Skeletal muscle satellite cell (primary cell): ENCODE measurements around the gene DMKN.
A peak's percentile ranks its signal among the peaks of the same experiment; 100 is the strongest.

ENCODE experiments used
- H3K27me3 ChIP-seq: 2 replicates; pipeline ENCODE4 v1.7.0; 2013; ENCODE audit warnings: low read length; ENCODE audit not compliant: control insufficient read depth, insufficient read depth
- H3K36me3 ChIP-seq: 2 replicates; pipeline ENCODE4 v1.7.0; 2013; ENCODE audit warnings: mild to moderate bottlenecking, control low read depth, low read length; ENCODE audit not compliant: insufficient read depth
- H3K4me1 ChIP-seq: 2 replicates; pipeline ENCODE4 v1.7.0; 2013; ENCODE audit warnings: low read length; ENCODE audit not compliant: control insufficient read depth, insufficient read depth
- H3K4me2 ChIP-seq: 2 replicates; pipeline ENCODE4 v1.7.0; 2013; ENCODE audit warnings: mild to moderate bottlenecking, low read length
- H3K4me3 ChIP-seq: 2 replicates; pipeline ENCODE4 v1.7.0; 2013; ENCODE audit warnings: low read length
- H3K9ac ChIP-seq: 2 replicates; pipeline ENCODE4 v1.7.0; 2013; ENCODE audit warnings: mild to moderate bottlenecking, low read depth, low read length, moderate library complexity
- H3K9me3 ChIP-seq: replicated peaks from 2 replicates; pipeline ENCODE4 v1.7.0; 2013; ENCODE audit warnings: mild to moderate bottlenecking, control low read depth, low read length

Gene DMKN

DNA sequence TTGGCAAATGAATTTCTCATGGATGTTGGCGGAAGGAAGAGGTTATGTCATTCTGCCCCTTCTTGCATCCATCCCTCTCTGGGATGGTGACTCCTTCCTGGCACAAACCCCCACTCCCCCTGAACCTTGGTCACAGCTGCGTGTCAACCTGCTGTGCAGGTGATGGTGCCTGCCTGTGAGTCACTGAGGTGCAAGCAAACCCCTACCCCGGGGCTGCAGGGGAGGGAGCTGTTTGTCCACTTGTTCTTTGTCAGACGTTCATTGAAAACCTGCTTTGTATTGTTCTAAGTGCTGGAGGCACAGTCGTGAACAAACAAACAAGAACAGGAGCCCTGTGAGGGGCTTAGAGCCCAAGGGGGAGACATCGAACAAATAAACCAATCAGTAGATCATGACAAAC is 17.8 kb upstream of the DMKN start:
- Histone ChIP-seq H3K4me2 (no peak overlapping the region), H3K4me1 (peaks cover 8% of the 10 kb centered on the region), H3K4me3 (no peak overlapping the region), H3K9ac (no peak overlapping the region), H3K27me3 (peaks cover 45% of the 10 kb centered on the region), H3K9me3 (no peaks in the 10 kb centered on the region), H3K36me3 (no peaks in the 10 kb centered on the region)

DNA sequence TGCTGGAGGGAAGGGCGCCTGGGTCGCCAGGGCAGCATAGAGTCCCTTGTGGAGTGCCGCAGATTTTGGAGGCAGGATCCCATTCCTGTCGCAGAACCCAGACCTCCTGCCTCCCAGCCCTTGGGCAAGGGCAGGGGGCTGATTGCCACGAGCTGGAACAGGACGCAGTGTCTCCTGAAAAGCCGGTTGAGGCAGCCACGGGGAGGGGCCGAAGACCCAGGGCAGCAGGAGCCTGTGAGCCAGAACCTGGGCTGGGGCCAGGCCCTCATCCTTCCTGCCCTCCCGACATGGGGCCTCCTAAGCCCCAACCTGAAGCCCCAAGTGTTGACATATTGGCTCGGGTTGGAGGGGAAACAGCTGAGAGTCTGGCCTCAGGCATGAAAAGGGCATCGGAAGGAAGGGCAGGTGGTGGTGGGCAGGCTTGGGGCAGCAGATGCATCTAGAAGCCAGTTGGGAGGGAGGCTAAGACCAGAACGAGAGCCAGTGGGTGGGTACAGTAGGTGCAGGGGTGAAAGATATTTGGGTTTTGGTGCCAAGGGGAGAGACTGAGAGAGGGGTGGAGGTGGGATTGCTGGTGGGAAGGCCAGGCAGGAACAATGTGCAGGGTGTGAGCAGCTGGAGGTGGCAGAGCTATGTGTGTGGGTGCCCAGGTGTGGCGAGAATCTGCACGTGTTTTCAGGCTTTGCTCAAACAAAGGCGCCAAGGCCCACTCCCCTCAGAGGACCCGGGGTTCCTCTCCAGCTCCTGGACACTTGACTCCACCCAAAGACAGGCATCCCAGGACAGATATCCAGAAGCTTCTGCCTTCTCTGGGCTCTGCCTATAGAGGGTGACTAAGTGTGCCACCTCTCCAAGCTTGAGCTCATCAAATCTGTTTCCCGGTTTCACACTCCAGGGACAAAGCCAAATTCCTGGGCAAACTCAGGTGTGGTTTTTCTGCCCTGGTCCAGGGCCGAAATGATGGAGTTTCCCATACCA is 16.1 kb upstream of the DMKN start:
- Histone ChIP-seq H3K4me2 (no peak overlapping the region), H3K36me3 (no peaks in the 10 kb centered on the region), H3K4me1 (peaks cover 8% of the 10 kb centered on the region), H3K27me3 (peaks cover 50% of the 10 kb centered on the region), H3K4me3 (no peak overlapping the region), H3K9ac (no peak overlapping the region), H3K9me3 (no peaks in the 10 kb centered on the region)

DNA sequence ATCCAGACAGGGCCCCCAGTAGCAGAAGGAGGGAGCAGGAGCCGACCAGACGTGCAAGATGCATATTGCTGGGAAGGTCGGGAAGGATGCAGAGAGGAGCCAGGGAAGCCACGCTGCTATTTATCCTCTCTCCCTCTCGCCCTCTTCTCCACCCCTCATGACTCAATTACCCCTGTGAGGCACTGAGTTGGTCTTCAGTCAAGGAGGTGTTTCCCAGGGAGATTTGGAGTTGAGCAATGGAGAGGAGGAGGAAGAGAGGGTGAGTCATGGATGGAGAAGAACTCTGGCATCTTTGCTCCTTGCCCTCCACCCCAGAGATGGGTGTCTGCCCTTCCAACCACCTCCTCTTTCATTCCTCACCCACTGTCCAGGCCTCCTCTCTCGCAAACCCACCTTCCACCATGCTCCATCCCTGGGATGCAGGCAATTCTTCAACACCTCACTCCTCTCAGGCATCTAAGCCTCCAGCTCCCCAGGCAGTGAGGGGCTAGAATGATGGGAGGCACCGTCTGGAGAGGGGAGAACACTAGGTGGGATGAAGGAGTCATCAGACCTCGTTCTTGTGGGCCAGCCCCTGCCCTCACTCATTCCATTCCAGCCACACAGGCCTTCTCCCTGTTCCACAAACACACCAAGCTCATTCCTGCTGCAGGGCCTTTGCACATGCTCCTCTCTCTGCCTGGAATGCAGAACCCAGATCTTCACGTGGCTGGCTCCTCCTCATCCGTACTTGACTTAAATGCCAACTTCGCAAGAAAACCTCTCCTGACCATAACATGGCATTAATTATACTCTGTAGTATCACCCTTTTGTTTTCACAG is 15.0 kb upstream of the DMKN start, which contains the start of gene SBSN:
SBSN (minus strand) TSS at position 94 of the 821 bp plus-strand sequence; CDS start at position 64, 30 bp downstream.
- peaks cover 8% of the 10 kb centered on the region for H3K4me1 ChIP-seq
- peaks cover 45% of the 10 kb centered on the region for H3K27me3 ChIP-seq
- H3K4me2 ChIP-seq, result no peak within 1 kb of the TSS
- no peaks in the 10 kb centered on the region for H3K9me3 ChIP-seq
- H3K9ac ChIP-seq, result no peak within 1 kb of the TSS
- H3K4me3 ChIP-seq, result no peak within 1 kb of the TSS
- H3K36me3 ChIP-seq, result no peaks in the 10 kb centered on the region

DNA sequence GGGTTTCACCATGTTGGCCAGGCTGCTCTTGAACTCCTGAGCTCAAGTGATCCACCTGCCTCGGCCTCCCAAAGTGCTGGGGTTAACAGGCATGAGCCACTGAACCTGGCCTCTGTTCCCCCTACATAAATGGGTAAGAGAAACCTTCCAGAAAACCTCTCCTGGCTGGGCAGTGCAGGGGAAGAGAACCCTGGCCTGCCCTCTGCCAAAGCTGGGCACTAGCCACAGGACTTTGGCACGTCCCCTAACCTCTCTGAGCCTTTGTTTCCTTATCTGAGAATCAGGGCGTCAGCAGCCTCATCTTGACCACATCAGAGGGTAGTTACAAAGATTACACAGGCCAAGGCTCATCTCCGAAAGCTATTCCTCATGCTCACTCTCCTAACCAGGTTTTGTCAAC is 12.4 kb upstream of the DMKN start:
- no peak overlapping the region for H3K9ac ChIP-seq
- H3K4me3 ChIP-seq, result no peak overlapping the region
- peaks cover 24% of the 10 kb centered on the region for H3K27me3 ChIP-seq
- H3K4me2 ChIP-seq, result no peak overlapping the region
- no peaks in the 10 kb centered on the region for H3K36me3 ChIP-seq
- peaks cover 8% of the 10 kb centered on the region for H3K4me1 ChIP-seq
- no peaks in the 10 kb centered on the region for H3K9me3 ChIP-seq

DNA sequence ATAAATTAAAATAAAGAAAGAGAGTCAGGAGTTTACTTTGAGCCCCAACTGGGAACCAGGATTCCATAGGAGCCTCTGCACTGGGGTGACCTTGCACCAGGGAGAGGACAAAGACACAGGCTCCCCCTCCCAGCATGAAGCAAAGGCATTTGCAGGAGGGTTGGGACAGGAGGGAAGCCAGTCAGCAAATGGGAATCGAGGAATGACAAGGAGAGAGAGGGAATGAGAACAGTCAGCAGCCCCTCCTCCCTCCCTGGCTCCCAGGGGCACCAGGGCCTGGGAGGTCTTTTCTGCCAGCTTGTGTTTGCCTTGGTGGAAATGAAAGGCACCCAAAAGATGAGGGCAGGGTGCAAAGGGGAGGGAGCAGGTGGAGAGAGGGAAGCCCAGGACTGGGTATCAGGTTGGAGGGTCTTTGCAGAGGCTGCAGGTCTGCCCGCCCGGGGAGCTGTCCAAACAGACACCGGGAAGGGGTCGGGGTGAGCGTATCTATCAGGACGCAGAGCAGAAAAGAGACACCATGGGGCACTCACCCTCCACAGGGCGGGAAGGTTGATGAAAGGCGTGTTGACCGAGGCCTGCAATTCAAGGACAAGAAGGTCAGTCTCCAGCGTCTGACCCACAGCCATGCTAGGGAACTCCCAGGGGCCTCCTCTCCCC is 10.9 kb upstream of the DMKN start:
- no peak overlapping the region for H3K4me3 ChIP-seq
- H3K36me3 ChIP-seq, result no peaks in the 10 kb centered on the region
- H3K9me3 ChIP-seq, result no peaks in the 10 kb centered on the region
- no peak overlapping the region for H3K9ac ChIP-seq
- H3K4me2 ChIP-seq, result no peak overlapping the region
- H3K4me1 ChIP-seq, result peaks cover 11% of the 10 kb centered on the region
- H3K27me3 ChIP-seq, result peaks cover 19% of the 10 kb centered on the region

DNA sequence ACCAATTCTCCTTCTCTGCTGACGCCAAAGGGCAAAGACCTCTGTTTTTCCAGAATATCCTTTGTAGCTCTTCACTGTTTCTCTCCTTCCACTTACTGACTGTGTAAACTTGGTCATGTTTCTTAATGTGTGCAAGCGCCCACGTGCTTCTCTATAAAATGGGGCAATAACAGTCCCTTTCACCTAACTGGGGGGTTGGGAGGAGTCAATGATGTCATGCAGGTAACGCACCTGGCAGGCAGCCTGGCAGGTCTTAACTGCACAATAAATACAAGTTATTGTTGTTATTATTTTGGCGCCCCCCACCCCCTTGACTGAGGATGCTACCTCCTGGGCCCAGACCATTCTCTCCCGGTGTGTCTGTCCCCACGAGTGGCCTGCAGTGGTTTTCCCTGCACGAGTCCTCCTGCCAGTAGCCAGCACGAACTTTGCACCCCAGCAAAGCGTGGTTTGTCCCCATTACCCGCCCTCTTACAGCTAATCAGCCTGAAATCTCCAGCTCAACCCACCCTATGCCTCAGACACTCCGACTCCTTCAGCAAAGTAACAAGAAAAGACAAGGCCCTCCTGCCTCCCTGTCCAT is 9.4 kb upstream of the DMKN start:
- Histone ChIP-seq H3K9ac (no peak overlapping the region), H3K4me3 (no peak overlapping the region), H3K9me3 (no peaks in the 10 kb centered on the region), H3K27me3 (peaks cover 19% of the 10 kb centered on the region), H3K4me1 (peaks cover 17% of the 10 kb centered on the region), H3K36me3 (no peaks in the 10 kb centered on the region), H3K4me2 (no peak overlapping the region)

DNA sequence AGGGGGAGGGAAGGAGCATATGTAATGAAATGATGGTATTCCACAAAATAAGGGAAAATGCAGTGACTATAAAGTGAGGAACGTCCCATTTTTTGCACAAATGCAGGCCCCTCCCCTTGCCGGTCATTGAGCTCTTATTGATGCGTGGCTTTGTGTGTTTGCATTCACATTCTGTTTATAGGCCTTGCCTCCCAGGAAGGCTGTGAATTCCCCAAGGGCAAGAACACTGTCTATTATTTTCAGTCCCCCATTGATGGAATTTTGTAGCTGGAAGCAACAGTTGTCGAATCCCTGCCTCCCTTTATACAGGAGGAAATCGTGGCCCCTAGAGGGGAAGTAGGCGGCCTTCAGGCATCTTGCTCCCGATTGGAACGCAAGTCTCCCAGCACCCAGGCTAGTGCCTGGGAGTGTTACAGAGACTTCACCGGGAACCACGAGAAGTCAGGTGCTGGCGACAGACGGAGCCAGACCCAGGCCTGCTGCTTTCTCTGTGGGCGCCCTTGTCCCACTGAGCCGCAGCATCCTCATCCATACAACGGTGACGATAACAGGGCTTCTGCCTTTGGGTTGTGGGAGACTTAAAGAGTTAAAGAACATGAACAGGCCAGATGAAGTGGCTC is 7.8 kb upstream of the DMKN start:
- Histone ChIP-seq H3K4me3 (no peak overlapping the region), H3K9ac (no peak overlapping the region), H3K4me1 (peaks cover 17% of the 10 kb centered on the region), H3K36me3 (no peaks in the 10 kb centered on the region), H3K4me2 (no peak overlapping the region), H3K9me3 (no peaks in the 10 kb centered on the region), H3K27me3 (peaks cover 19% of the 10 kb centered on the region)

DNA sequence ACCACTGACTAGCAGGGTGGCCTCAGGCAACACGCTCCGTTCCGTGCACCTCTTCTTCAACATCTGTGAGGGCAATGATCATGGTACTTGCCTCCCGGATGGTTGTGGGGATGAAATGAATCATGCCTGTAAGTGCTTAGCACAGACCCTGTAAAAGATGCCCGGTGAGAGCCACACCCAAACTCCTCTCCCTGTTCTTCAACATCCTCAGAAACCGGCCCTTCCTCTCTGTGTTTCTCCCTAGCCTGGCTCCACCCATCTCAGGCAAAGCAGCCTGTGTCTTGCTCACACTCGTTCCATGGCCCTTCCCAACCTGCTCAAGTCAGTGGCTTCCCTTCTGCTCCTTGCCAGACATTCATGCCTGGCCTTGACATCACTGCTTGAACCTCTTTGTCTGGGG is 5.8 kb upstream of the DMKN start:
- H3K36me3 ChIP-seq, result no peaks in the 10 kb centered on the region
- no peak overlapping the region for H3K4me2 ChIP-seq
- peaks cover 20% of the 10 kb centered on the region for H3K4me1 ChIP-seq
- H3K9ac ChIP-seq, result no peak overlapping the region
- H3K9me3 ChIP-seq, result no peaks in the 10 kb centered on the region
- peaks cover 9% of the 10 kb centered on the region for H3K27me3 ChIP-seq
- no peak overlapping the region for H3K4me3 ChIP-seq

DNA sequence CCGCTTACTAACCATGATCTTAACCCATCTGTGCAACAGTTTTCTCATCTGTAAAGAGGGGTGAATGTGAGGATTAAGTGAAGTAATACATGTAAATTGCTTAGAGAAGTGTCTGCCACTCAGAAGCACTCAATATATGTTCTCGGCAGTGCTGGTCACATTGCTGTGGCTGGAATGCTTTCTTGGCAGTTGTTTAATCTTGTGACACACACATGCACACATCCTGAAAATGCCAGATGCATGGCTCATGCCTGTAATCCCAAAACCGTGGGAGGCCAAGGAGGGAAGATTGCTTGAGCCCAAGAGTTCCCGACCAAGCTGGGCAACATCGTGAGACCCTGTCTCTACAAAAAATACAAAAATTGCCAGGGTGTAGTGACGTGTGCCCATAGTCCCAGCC is 4.9 kb upstream of the DMKN start:
- H3K4me1 ChIP-seq, result peaks cover 30% of the 10 kb centered on the region
- H3K4me3 ChIP-seq, result peak overlapping the region; percentile 50

DNA sequence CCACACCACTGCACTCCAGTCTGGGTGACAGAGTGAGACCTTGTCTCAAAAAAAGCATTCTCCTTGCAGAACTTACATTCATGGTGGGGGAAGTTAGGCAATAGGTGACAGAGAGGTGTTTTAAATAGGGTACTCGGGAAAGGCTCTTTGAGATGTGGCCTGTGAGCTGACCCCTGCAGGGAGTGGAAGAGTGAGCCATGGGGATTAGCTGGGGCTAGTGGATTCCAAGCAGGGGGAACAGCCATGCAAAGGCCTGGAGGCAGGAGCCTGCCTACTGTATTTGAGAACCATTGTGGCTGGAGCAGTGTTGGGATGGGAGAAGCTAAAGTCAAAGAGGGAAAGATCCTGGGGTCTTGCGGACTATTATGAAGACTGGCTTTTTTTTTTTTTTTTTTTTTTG is 3.9 kb upstream of the DMKN start:
- Histone ChIP-seq H3K9me3 (no peaks in the 10 kb centered on the region), H3K27me3 (peaks cover 17% of the 10 kb centered on the region), H3K9ac (no peak overlapping the region), H3K4me3 (no peak overlapping the region), H3K4me2 (no peak overlapping the region), H3K36me3 (no peaks in the 10 kb centered on the region), H3K4me1 (peaks cover 33% of the 10 kb centered on the region)

More for the DNA sequence above, 4.9 kb upstream of the DMKN start:
- Histone ChIP-seq H3K9ac (peak overlapping the region; percentile 19), H3K4me2 (peak overlapping the region; percentile 60), H3K27me3 (peaks cover 8% of the 10 kb centered on the region), H3K36me3 (no peaks in the 10 kb centered on the region), H3K9me3 (no peaks in the 10 kb centered on the region)
